IPS DF 6.9 (cell line): ENCODE results near the gene NRSN2.
"Not testable (repeated sequence)": the region's sequence is repeated elsewhere in the genome, so short reads cannot be mapped to it uniquely, and the experiment has no call there.

Experiments
- DNase-seq: peaks from one replicate; pipeline ENCODE4 v3.0.0-alpha.2; 2013; ENCODE audit warnings: low read depth, low spot score
- H3K27ac ChIP-seq: one replicate; pipeline ENCODE4 v1.5.1; 2013; ENCODE audit warnings: low read length, control low read depth
- H3K27me3 ChIP-seq: 2 replicates; pipeline ENCODE4 v1.6.1; 2013; ENCODE audit warnings: mild to moderate bottlenecking, low read length; ENCODE audit not compliant: control insufficient read depth, insufficient read depth
- H3K36me3 ChIP-seq: 2 replicates; pipeline ENCODE4 v1.6.1; 2013; ENCODE audit warnings: low read length; ENCODE audit not compliant: control insufficient read depth, insufficient read depth
- H3K4me1 ChIP-seq: 2 replicates; pipeline ENCODE4 v1.6.1; 2013; ENCODE audit warnings: low read length; ENCODE audit not compliant: control insufficient read depth, insufficient read depth
- H3K4me3 ChIP-seq: 2 replicates; pipeline ENCODE4 v1.5.1; 2013; ENCODE audit warnings: mild to moderate bottlenecking, low read length
- H3K9me3 ChIP-seq: 2 replicates; pipeline ENCODE4 v1.6.1; 2013; ENCODE audit warnings: low read length, inconsistent platforms; ENCODE audit not compliant: control insufficient read depth, insufficient read depth
- WGBS: extraction: QIAGEN DNeasy Blood & Tissue Kit; methylation state at CpG from one replicate; pipeline ENCODE4 v1.1.7; 2013; ENCODE audit warnings: mixed read lengths, missing lambda C conversion rate; ENCODE audit not compliant: insufficient read length, insufficient coverage; 5-methylcytosine and 5-hydroxymethylcytosine counted together

The NRSN2 gene

DNA sequence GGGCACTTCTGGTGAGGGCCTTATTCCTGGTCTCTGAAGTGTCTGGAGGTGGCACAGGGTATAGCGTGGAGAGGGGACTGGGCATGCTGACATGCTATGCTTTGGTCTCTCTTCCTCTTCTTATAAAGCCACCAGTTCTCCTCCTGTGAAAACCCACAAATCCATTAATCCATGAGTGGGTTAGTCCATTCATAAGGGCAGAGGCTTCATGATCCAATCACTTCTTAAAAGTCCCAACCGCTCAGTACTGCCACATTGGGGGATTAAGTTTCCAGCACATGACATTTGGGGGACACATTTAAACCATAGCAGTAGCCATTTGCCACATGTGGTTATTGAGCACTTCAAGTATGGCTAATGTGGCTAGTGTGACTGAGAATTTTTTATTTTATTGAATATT lies 29.8 kb downstream of the NRSN2 start:
- Histone ChIP-seq H3K4me3 (no peak overlapping the region), H3K4me1 (peaks cover 1% of the 10 kb centered on the region; the same call in 1 of the 2 replicates)
- no CpG with 5 or more reads among the region's 2 CpGs for WGBS

DNA sequence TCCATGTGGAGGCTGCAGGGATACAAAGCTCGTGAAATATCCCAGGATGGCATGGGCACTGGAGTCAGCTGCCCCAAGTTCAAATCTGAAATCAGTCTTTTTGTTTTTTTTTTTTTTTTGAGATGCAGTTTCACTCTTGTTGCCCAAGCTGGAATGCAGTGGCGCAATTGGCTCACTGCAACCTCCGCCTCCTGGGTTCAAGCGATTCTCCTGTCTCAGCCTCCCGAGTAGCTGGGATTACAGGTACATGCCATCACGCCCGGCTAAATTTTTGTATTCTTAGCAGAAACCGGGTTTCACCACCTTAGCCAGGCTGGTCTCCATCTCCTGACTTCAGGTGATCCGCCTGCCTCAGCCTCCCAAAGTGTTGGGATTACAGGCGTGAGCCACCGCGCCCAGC lies 30.7 kb downstream of the NRSN2 start:
- not testable (repeated sequence) for H3K4me3 ChIP-seq, H3K27ac ChIP-seq, H3K27me3 ChIP-seq, DNase-seq, H3K9me3 ChIP-seq, H3K36me3 ChIP-seq, H3K4me1 ChIP-seq
- WGBS: no CpG with 5 or more reads among the region's 12 CpGs

More for the DNA sequence above, 29.8 kb downstream of the NRSN2 start:
- Histone ChIP-seq H3K27me3 (no peaks in the 10 kb centered on the region), H3K36me3 (no peaks in the 10 kb centered on the region), H3K9me3 (no peaks in the 10 kb centered on the region), H3K27ac (no peak overlapping the region)
- DNase-seq: no peak

DNA sequence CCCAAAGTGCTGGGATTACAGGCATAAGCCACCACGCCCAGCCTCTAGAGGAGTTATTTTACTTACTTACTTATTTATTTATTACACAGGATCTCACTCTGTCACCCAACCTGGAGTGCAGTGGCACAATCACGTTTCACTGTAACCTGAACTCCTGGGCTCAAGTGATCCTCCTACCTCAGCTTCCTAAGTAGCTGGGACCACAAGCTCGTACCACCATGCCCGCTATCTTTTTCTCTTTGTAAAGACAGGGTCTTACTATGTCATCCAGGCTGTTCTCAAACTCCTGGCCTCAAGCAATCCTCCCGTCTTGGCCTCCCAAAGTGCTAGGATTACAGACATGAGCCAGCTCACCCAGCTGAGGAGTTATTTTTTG lies 32.0 kb downstream of the NRSN2 start:
- WGBS: no CpG with 5 or more reads among the region's 5 CpGs
- H3K9me3 ChIP-seq: no peaks in the 10 kb centered on the region
- 0 out of 2 replicates have a peak, but pooled peaks cover 2% of the 10 kb centered on the region for H3K4me1 ChIP-seq
- H3K36me3 ChIP-seq: no peaks in the 10 kb centered on the region
- no peak for DNase-seq
- no peaks in the 10 kb centered on the region for H3K27me3 ChIP-seq
- no peak overlapping the region for H3K27ac ChIP-seq
- H3K4me3 ChIP-seq: no peak overlapping the region

DNA sequence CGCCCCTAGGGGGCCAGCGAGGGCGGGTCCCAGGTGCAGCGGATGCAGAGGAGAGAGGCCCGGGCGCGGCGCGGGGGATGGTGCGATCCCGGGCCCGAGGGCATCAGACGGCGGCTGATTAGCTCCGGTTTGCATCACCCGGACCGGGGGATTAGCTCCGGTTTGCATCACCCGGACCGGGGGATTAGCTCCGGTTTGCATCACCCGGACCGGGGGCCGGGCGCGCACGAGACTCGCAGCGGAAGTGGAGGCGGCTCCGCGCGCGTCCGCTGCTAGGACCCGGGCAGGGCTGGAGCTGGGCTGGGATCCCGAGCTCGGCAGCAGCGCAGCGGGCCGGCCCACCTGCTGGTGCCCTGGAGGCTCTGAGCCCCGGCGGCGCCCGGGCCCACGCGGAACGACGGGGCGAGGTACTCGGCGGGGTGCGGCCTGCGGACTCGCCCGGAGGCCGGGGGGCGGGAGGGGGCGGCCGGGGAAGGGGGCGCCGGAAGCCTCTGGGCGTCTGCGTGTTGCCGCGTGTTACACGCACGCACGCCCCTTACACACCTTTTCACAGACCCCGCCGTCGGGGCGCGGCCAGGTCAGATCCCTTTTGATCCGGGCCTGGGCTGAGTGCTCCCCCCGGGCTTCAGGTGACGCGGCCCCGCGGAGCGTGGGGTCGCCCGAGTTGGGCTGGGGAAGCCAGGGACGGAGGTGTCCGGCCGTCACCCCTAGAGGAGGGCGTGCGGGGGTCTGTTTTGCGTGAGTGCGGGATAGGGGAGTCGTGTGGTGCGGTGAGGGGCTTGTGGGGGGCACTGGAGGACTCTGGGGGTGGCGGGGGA lies 34.1 kb downstream of the NRSN2 start:
- Histone ChIP-seq H3K9me3 (no peaks in the 10 kb centered on the region), H3K4me1 (0 out of 2 replicates have a peak, but pooled peaks cover 2% of the 10 kb centered on the region), H3K4me3 (peak overlapping the region; percentile 80), H3K27me3 (no peaks in the 10 kb centered on the region), H3K27ac (no peak overlapping the region), H3K36me3 (no peaks in the 10 kb centered on the region)
- DNase-seq: no peak
- WGBS: no CpG with 5 or more reads among the region's 93 CpGs

DNA sequence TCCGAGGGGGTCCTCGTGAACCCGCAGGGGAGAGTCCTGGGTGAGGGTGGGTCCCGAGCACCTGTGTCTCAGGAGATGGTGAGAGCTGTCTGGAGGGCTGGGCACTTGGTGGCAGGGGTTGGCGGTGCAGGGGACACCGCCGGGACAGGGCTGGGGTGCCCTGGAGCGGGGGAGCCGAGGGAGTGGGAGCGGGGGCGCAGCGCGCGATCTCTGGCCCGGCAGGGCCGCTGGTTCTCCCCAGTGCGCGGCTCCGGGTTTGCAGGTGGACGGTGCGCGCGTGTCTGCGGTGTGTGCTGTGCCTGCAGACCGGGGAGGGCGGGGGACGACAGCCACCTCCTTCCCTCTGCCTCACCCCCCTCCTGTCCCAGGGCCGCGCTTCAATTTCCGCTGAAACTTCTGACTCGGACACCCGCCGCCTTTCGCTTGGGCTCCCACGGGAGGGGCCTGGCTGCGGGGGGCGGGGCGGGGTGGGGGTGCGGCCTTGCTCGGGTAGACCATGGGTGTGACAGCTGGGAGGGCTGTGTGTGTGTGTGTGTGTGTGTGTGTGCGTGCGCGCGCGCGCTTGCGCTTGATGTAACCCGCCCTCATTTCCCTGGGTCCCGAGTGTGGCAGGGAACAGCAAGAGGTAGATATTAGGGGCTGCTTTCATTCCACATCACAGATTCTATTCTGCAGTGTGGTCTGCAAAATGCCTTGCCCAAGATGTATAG lies 34.8 kb downstream of the NRSN2 start:
- Histone ChIP-seq H3K4me1 (0 out of 2 replicates have a peak, but pooled peaks cover 2% of the 10 kb centered on the region), H3K9me3 (no peaks in the 10 kb centered on the region), H3K36me3 (no peaks in the 10 kb centered on the region), H3K27me3 (no peaks in the 10 kb centered on the region), H3K4me3 (peak overlapping the region; percentile 80; the same call in 1 of the 2 replicates), H3K27ac (no peak overlapping the region)
- DNase-seq: no peak
- no CpG with 5 or more reads among the region's 49 CpGs for WGBS

DNA sequence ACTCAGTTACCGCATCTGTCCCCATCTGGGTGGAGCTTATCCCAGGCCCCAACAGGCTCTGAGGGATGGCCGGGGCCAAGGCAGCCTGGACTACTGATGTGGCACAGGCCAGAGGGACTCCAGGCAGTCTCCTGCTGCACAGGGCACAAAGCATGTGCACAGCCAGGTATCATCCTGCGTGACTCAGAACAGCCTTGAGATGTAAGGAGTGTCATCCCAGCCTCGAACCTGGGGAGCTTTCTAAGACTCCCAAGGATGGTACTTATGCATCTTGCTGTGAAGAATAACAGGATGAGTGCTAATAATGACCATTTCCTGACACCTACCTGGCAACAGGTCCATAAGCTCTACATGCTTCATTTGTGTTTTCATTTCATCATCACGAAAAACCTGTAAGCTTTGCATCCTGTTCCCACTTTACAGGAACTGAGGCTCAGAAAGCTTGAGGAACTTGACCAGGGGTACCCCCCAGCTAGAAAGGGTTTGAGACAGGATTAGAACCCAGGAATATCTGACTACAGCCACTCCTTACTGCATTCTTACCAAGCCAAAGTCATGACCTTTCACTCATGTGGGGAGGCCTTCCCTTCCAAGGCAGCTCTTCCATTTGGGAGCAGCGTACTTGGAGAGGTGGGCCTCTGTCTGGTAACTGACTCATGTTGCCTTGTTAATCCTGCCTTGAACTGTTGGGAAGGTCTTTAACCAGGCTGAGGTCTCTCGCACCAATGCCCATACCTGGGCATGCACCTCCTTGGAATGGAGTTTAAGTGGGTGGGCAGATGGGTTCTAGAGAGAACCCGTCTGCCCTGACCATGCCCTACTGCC lies 35.6 kb downstream of the NRSN2 start:
- H3K27me3 ChIP-seq: no peaks in the 10 kb centered on the region
- no peak overlapping the region for H3K27ac ChIP-seq
- no peaks in the 10 kb centered on the region for H3K36me3 ChIP-seq
- H3K4me3 ChIP-seq: no peak overlapping the region; the same call in 1 of the 2 replicates
- H3K4me1 ChIP-seq: 0 out of 2 replicates have a peak, but pooled peaks cover 2% of the 10 kb centered on the region
- no peaks in the 10 kb centered on the region for H3K9me3 ChIP-seq
- no CpG with 5 or more reads among the region's 8 CpGs for WGBS
- no peak for DNase-seq

DNA sequence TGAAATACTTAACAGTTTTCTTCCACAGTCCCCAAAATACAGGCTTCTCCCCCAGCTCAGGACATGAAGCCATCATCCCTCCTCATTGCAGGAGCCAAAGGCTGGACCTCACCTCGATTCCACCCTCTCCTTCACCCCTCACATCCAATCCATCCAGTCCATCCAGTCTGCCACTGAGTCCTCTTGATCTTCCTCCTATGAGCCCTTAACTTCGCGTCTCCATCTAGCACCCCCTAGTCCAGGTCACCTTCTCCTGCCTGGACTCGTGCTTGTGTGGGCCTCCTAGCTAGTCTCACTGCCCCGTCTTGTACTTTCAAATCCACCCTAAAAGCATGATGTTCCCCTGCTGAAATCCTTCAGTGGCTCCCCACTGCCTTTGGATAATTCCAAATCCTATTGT lies 37.0 kb downstream of the NRSN2 start:
- Histone ChIP-seq H3K36me3 (no peaks in the 10 kb centered on the region), H3K4me3 (no peak overlapping the region), H3K9me3 (no peaks in the 10 kb centered on the region), H3K4me1 (0 out of 2 replicates have a peak, but pooled peaks cover 2% of the 10 kb centered on the region), H3K27ac (no peak overlapping the region), H3K27me3 (no peaks in the 10 kb centered on the region)
- no CpG with 5 or more reads among the region's 5 CpGs for WGBS
- DNase-seq: no peak

DNA sequence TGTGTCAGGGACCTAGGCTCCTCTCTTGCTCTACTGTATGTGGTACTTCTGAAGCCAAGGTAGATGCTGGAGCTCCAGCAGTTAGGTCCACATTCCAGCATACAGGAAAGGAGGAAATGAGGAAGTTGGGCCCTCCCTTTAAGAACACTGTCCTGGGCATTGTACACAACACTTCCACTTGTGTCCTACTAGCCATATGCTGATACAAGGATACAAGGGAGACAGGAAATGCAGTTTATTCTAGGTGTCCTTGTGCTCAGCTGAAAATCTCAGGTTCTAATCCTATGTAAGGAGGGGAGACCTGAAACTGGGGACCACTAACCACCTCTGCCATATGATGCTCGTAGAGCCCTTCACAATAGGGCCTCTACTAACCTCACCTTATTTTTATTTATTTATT lies 37.8 kb downstream of the NRSN2 start:
- no CpG with 5 or more reads among the region's 1 CpG for WGBS
- H3K4me3 ChIP-seq: no peak overlapping the region
- no peaks in the 10 kb centered on the region for H3K9me3 ChIP-seq
- no peaks in the 10 kb centered on the region for H3K36me3 ChIP-seq
- DNase-seq: no peak
- 0 out of 2 replicates have a peak, but pooled peaks cover 2% of the 10 kb centered on the region for H3K4me1 ChIP-seq
- H3K27me3 ChIP-seq: no peaks in the 10 kb centered on the region
- H3K27ac ChIP-seq: no peak overlapping the region

DNA sequence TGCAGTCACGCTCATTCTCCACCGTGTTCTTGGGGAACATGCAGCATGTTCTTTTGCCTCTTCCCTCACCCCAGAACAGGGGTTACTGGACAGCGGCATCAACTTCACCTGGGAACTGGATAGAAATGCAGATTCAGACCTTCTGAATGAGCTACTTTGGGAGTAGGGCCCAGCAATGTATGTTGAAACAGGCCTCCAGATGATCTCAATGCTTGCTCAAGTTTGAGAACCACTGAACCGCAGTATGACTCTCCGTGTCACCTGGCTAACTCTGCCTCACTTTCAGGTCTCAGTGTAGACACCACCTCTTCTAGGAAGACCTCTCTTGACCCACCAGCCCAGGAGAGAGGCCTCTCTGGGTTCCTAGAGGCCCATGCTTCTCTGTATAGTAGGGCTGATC lies 38.5 kb downstream of the NRSN2 start:
- Histone ChIP-seq H3K4me1 (0 out of 2 replicates have a peak, but pooled peaks cover 2% of the 10 kb centered on the region), H3K36me3 (no peaks in the 10 kb centered on the region), H3K9me3 (no peaks in the 10 kb centered on the region), H3K27me3 (no peaks in the 10 kb centered on the region), H3K4me3 (no peak overlapping the region), H3K27ac (no peak overlapping the region)
- WGBS: no CpG with 5 or more reads among the region's 5 CpGs
- no peak for DNase-seq

DNA sequence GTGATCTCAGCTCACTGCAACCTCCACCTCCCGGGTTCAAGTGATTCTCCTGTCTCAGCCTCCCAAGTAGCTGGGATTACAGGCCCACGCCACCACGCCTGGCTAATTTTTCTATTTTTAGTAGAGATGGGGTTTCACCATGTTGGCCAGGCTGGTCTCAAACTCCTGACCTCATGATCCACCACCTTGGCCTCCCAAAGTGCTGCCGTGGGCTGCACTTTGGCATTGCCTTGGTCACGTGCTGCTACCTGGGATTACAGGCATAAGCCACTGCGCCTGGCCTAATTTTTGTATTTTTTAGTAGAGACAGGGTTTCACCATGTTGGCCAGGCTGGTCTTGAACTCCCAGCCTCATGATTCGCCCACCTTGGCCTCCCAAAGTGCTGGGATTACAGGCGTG lies 39.7 kb downstream of the NRSN2 start:
- not testable (repeated sequence) for H3K27me3 ChIP-seq, H3K9me3 ChIP-seq, H3K27ac ChIP-seq, H3K36me3 ChIP-seq, H3K4me1 ChIP-seq, H3K4me3 ChIP-seq, DNase-seq
- no CpG with 5 or more reads among the region's 8 CpGs for WGBS
